GM12878 (cell line): ENCODE data around the gene REPIN1. TPM values are rescaled to one million over a fixed set of nuclear protein-coding genes. Genes with fewer than 3 reads are reported as not detected.

Experiments
- CTCF ChIP-seq, 3 experiments: IDR thresholded peaks in 2 of 3; conservative IDR thresholded peaks in 1 of 3; 2 replicates each; pipeline ENCODE4 v1.5.1; 2011; ENCODE audit warnings: low read depth in 3 of 3, low read length in 3 of 3, mild to moderate bottlenecking in 3 of 3, control low read depth in 2 of 3, moderate library complexity in 2 of 3, inconsistent platforms in 1 of 3, mixed read lengths in 1 of 3; ENCODE audit not compliant: control insufficient read depth in 2 of 3, insufficient read depth in 1 of 3; ENCODE audit errors: extremely low read depth in 1 of 3
- ETV6 ChIP-seq, 2 experiments: fragments of 450-650 bp in 1 of 2; IDR thresholded peaks in 1 of 2; conservative IDR thresholded peaks in 1 of 2; 2 replicates each; pipeline ENCODE4 v1.6.1; 2014; ENCODE audit warnings: antibody characterized with exemption in 1 of 2, borderline replicate concordance in 1 of 2, low read depth in 1 of 2, mild to moderate bottlenecking in 1 of 2, moderate library complexity in 1 of 2
- GATAD2B ChIP-seq: fragments of 450-650 bp; conservative IDR thresholded peaks from 2 replicates; pipeline ENCODE4 v1.6.1; 2017; ENCODE audit warnings: low read depth, mild to moderate bottlenecking, moderate library complexity
- NKRF ChIP-seq: fragments of 450-650 bp; conservative IDR thresholded peaks from 2 replicates; pipeline ENCODE4 v1.6.1; 2017; ENCODE audit warnings: mild to moderate bottlenecking, moderate library complexity
- RB1 ChIP-seq: fragments of 450-650 bp; formaldehyde crosslinking; IDR thresholded peaks from 2 replicates; pipeline ENCODE4 v1.6.1; 2017; ENCODE audit warnings: mild to moderate bottlenecking, borderline replicate concordance
- SP1 ChIP-seq: IDR thresholded peaks from one replicate; pipeline ENCODE4 v1.6.1; 2011; ENCODE audit warnings: low read depth, low read length
- ZBED1 ChIP-seq: IDR thresholded peaks from 2 replicates; pipeline ENCODE4 v1.6.1; 2016; ENCODE audit warnings: borderline replicate concordance
- polyA plus RNA-seq, 11 experiments: library from polyadenylated mRNA; depleted of rRNA in 4 of 11; unstranded in 6 of 11; stranded (reverse) in 5 of 11; fragments of >200 nt; fragmentation: Nextera tagmentation in 4 of 11; fragmentation: Illumina TruSeq in 1 of 11; extraction: Ambion mirVana in 4 of 11; extraction: Trizol in 1 of 11; gene quantifications; 1 replicate in 1 of 11; 2 replicates in 10 of 11; pipeline versions ENCODE4 v1.2.1 to v1.2.3, GENCODE V29; 2011 to 2016; ENCODE audit warnings: inconsistent platforms in 2 of 11, missing spikeins in 2 of 11, low read depth in 1 of 11
- total RNA-seq, 4 experiments: library from RNA; depleted of rRNA in 3 of 4; stranded (reverse); fragments of >200 nt in 3 of 4; fragmentation: Illumina TruSeq in 1 of 4; extraction: Trizol in 1 of 4; gene quantifications; 2 replicates each; pipeline versions ENCODE4 v1.2.1 to v1.2.3, GENCODE V29; 2013 to 2021
- TF ChIP-seq, protein P1 (sequence below): fragments of 150-350 bp; IDR thresholded peaks from 2 replicates; pipeline ENCODE4 v1.6.1; 2016; ENCODE audit warnings: low read depth, low read length
- TF ChIP-seq, protein P2 (sequence below): fragments of 450-650 bp; IDR thresholded peaks from 2 replicates; pipeline ENCODE4 v1.6.1; 2018; ENCODE audit warnings: mild to moderate bottlenecking, low read depth, moderate library complexity; ENCODE audit not compliant: partially characterized antibody
- TF ChIP-seq, protein P3 (sequence below): IDR thresholded peaks from 2 replicates; pipeline ENCODE4 v1.6.1; 2012; ENCODE audit warnings: low read depth, low read length, improper control_type of control experiment
- TF ChIP-seq, protein P4 (sequence below): fragments of 450-650 bp; IDR thresholded peaks from 2 replicates; pipeline ENCODE4 v1.6.1; 2017; ENCODE audit warnings: borderline replicate concordance

Gene REPIN1
- total and polyA plus RNA-seq, 10 of the 15 experiments (the other 5 are each of a cell fraction or from before 2014, with no cell fraction given) = 5.1 to 172 (median 76.9) TPM

GRCh38 chr7:150408393-150409299 is 40.0 kb downstream of the REPIN1 start (continued):
- TF ChIP-seq CTCF (IDR thresholded peaks at IDR 0.05 in 2 of 3, conservative IDR thresholded peaks at IDR 0.05 in 1 of 3; ENCODE audit: control insufficient read depth in 2 of 3, extremely low read depth in 1 of 3, insufficient read depth in 1 of 3, low read depth in 3 of 3, low read length in 3 of 3) (no peak), ETV6 (conservative IDR thresholded peaks at IDR 0.05 in 1 of 2, IDR thresholded peaks at IDR 0.05 in 1 of 2; ENCODE audit: borderline replicate concordance in 1 of 2, low read depth in 1 of 2) (no peak), NKRF (no peak), ZBED1 (no peak), SP1 (no peak), GATAD2B (no peak), RB1 (no peak)
- TF ChIP-seq, protein P1, sequence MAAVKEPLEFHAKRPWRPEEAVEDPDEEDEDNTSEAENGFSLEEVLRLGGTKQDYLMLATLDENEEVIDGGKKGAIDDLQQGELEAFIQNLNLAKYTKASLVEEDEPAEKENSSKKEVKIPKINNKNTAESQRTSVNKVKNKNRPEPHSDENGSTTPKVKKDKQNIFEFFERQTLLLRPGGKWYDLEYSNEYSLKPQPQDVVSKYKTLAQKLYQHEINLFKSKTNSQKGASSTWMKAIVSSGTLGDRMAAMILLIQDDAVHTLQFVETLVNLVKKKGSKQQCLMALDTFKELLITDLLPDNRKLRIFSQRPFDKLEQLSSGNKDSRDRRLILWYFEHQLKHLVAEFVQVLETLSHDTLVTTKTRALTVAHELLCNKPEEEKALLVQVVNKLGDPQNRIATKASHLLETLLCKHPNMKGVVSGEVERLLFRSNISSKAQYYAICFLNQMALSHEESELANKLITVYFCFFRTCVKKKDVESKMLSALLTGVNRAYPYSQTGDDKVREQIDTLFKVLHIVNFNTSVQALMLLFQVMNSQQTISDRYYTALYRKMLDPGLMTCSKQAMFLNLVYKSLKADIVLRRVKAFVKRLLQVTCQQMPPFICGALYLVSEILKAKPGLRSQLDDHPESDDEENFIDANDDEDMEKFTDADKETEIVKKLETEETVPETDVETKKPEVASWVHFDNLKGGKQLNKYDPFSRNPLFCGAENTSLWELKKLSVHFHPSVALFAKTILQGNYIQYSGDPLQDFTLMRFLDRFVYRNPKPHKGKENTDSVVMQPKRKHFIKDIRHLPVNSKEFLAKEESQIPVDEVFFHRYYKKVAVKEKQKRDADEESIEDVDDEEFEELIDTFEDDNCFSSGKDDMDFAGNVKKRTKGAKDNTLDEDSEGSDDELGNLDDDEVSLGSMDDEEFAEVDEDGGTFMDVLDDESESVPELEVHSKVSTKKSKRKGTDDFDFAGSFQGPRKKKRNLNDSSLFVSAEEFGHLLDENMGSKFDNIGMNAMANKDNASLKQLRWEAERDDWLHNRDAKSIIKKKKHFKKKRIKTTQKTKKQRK = no peak
- TF ChIP-seq, protein P2, sequence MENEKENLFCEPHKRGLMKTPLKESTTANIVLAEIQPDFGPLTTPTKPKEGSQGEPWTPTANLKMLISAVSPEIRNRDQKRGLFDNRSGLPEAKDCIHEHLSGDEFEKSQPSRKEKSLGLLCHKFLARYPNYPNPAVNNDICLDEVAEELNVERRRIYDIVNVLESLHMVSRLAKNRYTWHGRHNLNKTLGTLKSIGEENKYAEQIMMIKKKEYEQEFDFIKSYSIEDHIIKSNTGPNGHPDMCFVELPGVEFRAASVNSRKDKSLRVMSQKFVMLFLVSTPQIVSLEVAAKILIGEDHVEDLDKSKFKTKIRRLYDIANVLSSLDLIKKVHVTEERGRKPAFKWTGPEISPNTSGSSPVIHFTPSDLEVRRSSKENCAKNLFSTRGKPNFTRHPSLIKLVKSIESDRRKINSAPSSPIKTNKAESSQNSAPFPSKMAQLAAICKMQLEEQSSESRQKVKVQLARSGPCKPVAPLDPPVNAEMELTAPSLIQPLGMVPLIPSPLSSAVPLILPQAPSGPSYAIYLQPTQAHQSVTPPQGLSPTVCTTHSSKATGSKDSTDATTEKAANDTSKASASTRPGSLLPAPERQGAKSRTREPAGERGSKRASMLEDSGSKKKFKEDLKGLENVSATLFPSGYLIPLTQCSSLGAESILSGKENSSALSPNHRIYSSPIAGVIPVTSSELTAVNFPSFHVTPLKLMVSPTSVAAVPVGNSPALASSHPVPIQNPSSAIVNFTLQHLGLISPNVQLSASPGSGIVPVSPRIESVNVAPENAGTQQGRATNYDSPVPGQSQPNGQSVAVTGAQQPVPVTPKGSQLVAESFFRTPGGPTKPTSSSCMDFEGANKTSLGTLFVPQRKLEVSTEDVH = no peak
- TF ChIP-seq, protein P3, sequence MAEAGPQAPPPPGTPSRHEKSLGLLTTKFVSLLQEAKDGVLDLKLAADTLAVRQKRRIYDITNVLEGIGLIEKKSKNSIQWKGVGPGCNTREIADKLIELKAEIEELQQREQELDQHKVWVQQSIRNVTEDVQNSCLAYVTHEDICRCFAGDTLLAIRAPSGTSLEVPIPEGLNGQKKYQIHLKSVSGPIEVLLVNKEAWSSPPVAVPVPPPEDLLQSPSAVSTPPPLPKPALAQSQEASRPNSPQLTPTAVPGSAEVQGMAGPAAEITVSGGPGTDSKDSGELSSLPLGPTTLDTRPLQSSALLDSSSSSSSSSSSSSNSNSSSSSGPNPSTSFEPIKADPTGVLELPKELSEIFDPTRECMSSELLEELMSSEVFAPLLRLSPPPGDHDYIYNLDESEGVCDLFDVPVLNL = no peak
- TF ChIP-seq, protein P4, sequence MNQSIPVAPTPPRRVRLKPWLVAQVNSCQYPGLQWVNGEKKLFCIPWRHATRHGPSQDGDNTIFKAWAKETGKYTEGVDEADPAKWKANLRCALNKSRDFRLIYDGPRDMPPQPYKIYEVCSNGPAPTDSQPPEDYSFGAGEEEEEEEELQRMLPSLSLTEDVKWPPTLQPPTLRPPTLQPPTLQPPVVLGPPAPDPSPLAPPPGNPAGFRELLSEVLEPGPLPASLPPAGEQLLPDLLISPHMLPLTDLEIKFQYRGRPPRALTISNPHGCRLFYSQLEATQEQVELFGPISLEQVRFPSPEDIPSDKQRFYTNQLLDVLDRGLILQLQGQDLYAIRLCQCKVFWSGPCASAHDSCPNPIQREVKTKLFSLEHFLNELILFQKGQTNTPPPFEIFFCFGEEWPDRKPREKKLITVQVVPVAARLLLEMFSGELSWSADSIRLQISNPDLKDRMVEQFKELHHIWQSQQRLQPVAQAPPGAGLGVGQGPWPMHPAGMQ = no peak
